ENCODE measurements around the gene SPECC1. TPM values are rescaled to one million over a fixed set of nuclear protein-coding genes. Genes with fewer than 3 reads are reported as not detected.

SPECC1 gene
- total RNA-seq, 1 donor from 2014 or later: 65.7 TPM

GRCh38 chr17:20170085-20170484, 160.9 kb downstream of the SPECC1 start:
- no peaks in the 10 kb centered on the region for H3K27me3 Mint-ChIP-seq (ENCODE audit: unreplicated experiment)
- peaks cover 8% of the 10 kb centered on the region for H3K4me1 Mint-ChIP-seq (ENCODE audit: unreplicated experiment)
- no peaks in the 10 kb centered on the region for H3K9me3 Mint-ChIP-seq (ENCODE audit: unreplicated experiment)
- DNase-seq (ENCODE audit: low spot score): no peak
- H3K4me3 Mint-ChIP-seq (ENCODE audit: unreplicated experiment): no peak overlapping the region
- no peak overlapping the region for H3K27ac Mint-ChIP-seq (ENCODE audit: unreplicated experiment)
- no peak for TF ChIP-seq CTCF (IDR thresholded peaks at IDR 0.05; ENCODE audit: unreplicated experiment)
- no peaks in the 10 kb centered on the region for H3K36me3 Mint-ChIP-seq (ENCODE audit: low read depth, unreplicated experiment)

GRCh38 chr17:20171741-20172365, 162.7 kb downstream of the SPECC1 start:
- Mint-ChIP-seq H3K27ac (ENCODE audit: unreplicated experiment) (no peak overlapping the region), H3K9me3 (ENCODE audit: unreplicated experiment) (no peaks in the 10 kb centered on the region), H3K27me3 (ENCODE audit: unreplicated experiment) (no peaks in the 10 kb centered on the region), H3K36me3 (ENCODE audit: low read depth, unreplicated experiment) (no peaks in the 10 kb centered on the region), H3K4me3 (ENCODE audit: unreplicated experiment) (no peak overlapping the region), H3K4me1 (ENCODE audit: unreplicated experiment) (peaks cover 8% of the 10 kb centered on the region)
- no peak for TF ChIP-seq CTCF (IDR thresholded peaks at IDR 0.05; ENCODE audit: unreplicated experiment)
- DNase-seq (ENCODE audit: low spot score): no peak

- no peak for TF ChIP-seq CTCF (IDR thresholded peaks at IDR 0.05; ENCODE audit: unreplicated experiment)
- Mint-ChIP-seq H3K27me3 (ENCODE audit: unreplicated experiment) (no peaks in the 10 kb centered on the region), H3K4me3 (ENCODE audit: unreplicated experiment) (no peak overlapping the region), H3K4me1 (ENCODE audit: unreplicated experiment) (peaks cover 8% of the 10 kb centered on the region), H3K9me3 (ENCODE audit: unreplicated experiment) (no peaks in the 10 kb centered on the region), H3K27ac (ENCODE audit: unreplicated experiment) (no peak overlapping the region), H3K36me3 (ENCODE audit: low read depth, unreplicated experiment) (no peaks in the 10 kb centered on the region)
- no peak for DNase-seq (ENCODE audit: low spot score)
These were observed 163.2 kb downstream of the SPECC1 start for GRCh38 chr17:20172376-20172775.

GRCh38 chr17:20173091-20173490, 163.9 kb downstream of the SPECC1 start:
- H3K4me3 Mint-ChIP-seq (ENCODE audit: unreplicated experiment): no peak overlapping the region
- H3K27ac Mint-ChIP-seq (ENCODE audit: unreplicated experiment): no peak overlapping the region
- no peak for TF ChIP-seq CTCF (IDR thresholded peaks at IDR 0.05; ENCODE audit: unreplicated experiment)
- H3K27me3 Mint-ChIP-seq (ENCODE audit: unreplicated experiment): no peaks in the 10 kb centered on the region
- H3K36me3 Mint-ChIP-seq (ENCODE audit: low read depth, unreplicated experiment): no peaks in the 10 kb centered on the region
- no peaks in the 10 kb centered on the region for H3K9me3 Mint-ChIP-seq (ENCODE audit: unreplicated experiment)
- DNase-seq (ENCODE audit: low spot score): no peak
- peaks cover 8% of the 10 kb centered on the region for H3K4me1 Mint-ChIP-seq (ENCODE audit: unreplicated experiment)

GRCh38 chr17:20174588-20175265, 165.6 kb downstream of the SPECC1 start:
- Mint-ChIP-seq H3K4me1 (ENCODE audit: unreplicated experiment) (peaks cover 8% of the 10 kb centered on the region), H3K36me3 (ENCODE audit: low read depth, unreplicated experiment) (no peaks in the 10 kb centered on the region), H3K4me3 (ENCODE audit: unreplicated experiment) (no peak overlapping the region), H3K9me3 (ENCODE audit: unreplicated experiment) (no peaks in the 10 kb centered on the region), H3K27ac (ENCODE audit: unreplicated experiment) (no peak overlapping the region), H3K27me3 (ENCODE audit: unreplicated experiment) (no peaks in the 10 kb centered on the region)
- DNase-seq (ENCODE audit: low spot score): no peak
- TF ChIP-seq CTCF (IDR thresholded peaks at IDR 0.05; ENCODE audit: unreplicated experiment): no peak

Data from endothelial cell (in vitro differentiated cells).